ENCODE measurements around the gene HDHD2. TPM values are rescaled to one million over a fixed set of nuclear protein-coding genes. Genes with fewer than 3 reads are reported as not detected.
A peak's percentile ranks its signal among the peaks of the same experiment; 100 is the strongest.

Gene HDHD2
- total and polyA plus RNA-seq, 2 donors = 34.1 to 43.0 TPM

GRCh38 chr18:47100212-47100831, 50.0 kb downstream of the HDHD2 start:
- 52% methylated on average over 12 of the region's 12 CpGs for WGBS

GRCh38 chr18:47095810-47096209, 54.5 kb downstream of the HDHD2 start:
- Histone ChIP-seq H3K4me1 (ENCODE audit: control insufficient read depth in 2 of 2, insufficient read depth in 2 of 2, low read length in 2 of 2) (no peaks in the 10 kb centered on the region), H3K27me3 (ENCODE audit: control insufficient read depth in 2 of 2, insufficient read depth in 1 of 2, low read length in 1 of 2) (no peaks in the 10 kb centered on the region), H3K9me3 (ENCODE audit: control insufficient read depth in 2 of 2, insufficient read depth in 1 of 2, low read length in 1 of 2) (no peaks in the 10 kb centered on the region), H3K27ac (ENCODE audit: low read depth in 1 of 2, low read length in 1 of 2) (no peak overlapping the region), H3K36me3 (ENCODE audit: control insufficient read depth in 2 of 2, insufficient read depth in 2 of 2, low read length in 1 of 2) (no peaks in the 10 kb centered on the region), H3K4me3 (ENCODE audit: low read length in 2 of 2) (no peak overlapping the region)
- no peak for DNase-seq (ENCODE audit: low read depth in 6 of 9, low spot score in 9 of 9)
- WGBS = 96% methylated on average over 3 of the region's 3 CpGs

More at GRCh38 chr18:47100212-47100831, 50.0 kb downstream of the HDHD2 start:
- no peaks in the 10 kb centered on the region for H3K4me1 ChIP-seq (ENCODE audit: control insufficient read depth in 2 of 2, insufficient read depth in 2 of 2, low read length in 2 of 2)
- no peaks in the 10 kb centered on the region for H3K9me3 ChIP-seq (ENCODE audit: control insufficient read depth in 2 of 2, insufficient read depth in 1 of 2, low read length in 1 of 2)
- H3K27me3 ChIP-seq (ENCODE audit: control insufficient read depth in 2 of 2, insufficient read depth in 1 of 2, low read length in 1 of 2) = no peaks in the 10 kb centered on the region
- H3K36me3 ChIP-seq (ENCODE audit: control insufficient read depth in 2 of 2, insufficient read depth in 2 of 2, low read length in 1 of 2) = peaks cover 2 to 4% of the 10 kb centered on the region in 2 donors
- H3K27ac ChIP-seq (ENCODE audit: low read depth in 1 of 2, low read length in 1 of 2) = no peak overlapping the region
- DNase-seq (ENCODE audit: low read depth in 6 of 9, low spot score in 9 of 9) = peak; percentile 6 to 66 (median 29)
- H3K4me3 ChIP-seq (ENCODE audit: low read length in 2 of 2) = no peak overlapping the region

GRCh38 chr18:47087676-47088075, 62.6 kb downstream of the HDHD2 start:
- H3K36me3 ChIP-seq (ENCODE audit: control insufficient read depth in 2 of 2, insufficient read depth in 2 of 2, low read length in 1 of 2) = no peaks in the 10 kb centered on the region
- H3K4me3 ChIP-seq (ENCODE audit: low read length in 2 of 2) = no peak overlapping the region
- 98% methylated on average over 5 of the region's 5 CpGs for WGBS
- no peaks in the 10 kb centered on the region for H3K9me3 ChIP-seq (ENCODE audit: control insufficient read depth in 2 of 2, insufficient read depth in 1 of 2, low read length in 1 of 2)
- H3K27me3 ChIP-seq (ENCODE audit: control insufficient read depth in 2 of 2, insufficient read depth in 1 of 2, low read length in 1 of 2) = no peaks in the 10 kb centered on the region
- no peak for DNase-seq (ENCODE audit: low read depth in 6 of 9, low spot score in 9 of 9)
- no peaks in the 10 kb centered on the region for H3K4me1 ChIP-seq (ENCODE audit: control insufficient read depth in 2 of 2, insufficient read depth in 2 of 2, low read length in 2 of 2)
- H3K27ac ChIP-seq (ENCODE audit: low read depth in 1 of 2, low read length in 1 of 2) = no peak overlapping the region

GRCh38 chr18:47081578-47081977, 68.7 kb downstream of the HDHD2 start:
- Histone ChIP-seq H3K4me1 (ENCODE audit: control insufficient read depth in 2 of 2, insufficient read depth in 2 of 2, low read length in 2 of 2) (no peaks in the 10 kb centered on the region), H3K27ac (ENCODE audit: low read depth in 1 of 2, low read length in 1 of 2) (no peak overlapping the region), H3K4me3 (ENCODE audit: low read length in 2 of 2) (no peak overlapping the region), H3K9me3 (ENCODE audit: control insufficient read depth in 2 of 2, insufficient read depth in 1 of 2, low read length in 1 of 2) (no peaks in the 10 kb centered on the region), H3K36me3 (ENCODE audit: control insufficient read depth in 2 of 2, insufficient read depth in 2 of 2, low read length in 1 of 2) (no peaks in the 10 kb centered on the region), H3K27me3 (ENCODE audit: control insufficient read depth in 2 of 2, insufficient read depth in 1 of 2, low read length in 1 of 2) (no peaks in the 10 kb centered on the region)
- DNase-seq (ENCODE audit: low read depth in 6 of 9, low spot score in 9 of 9) = no peak
- WGBS = 89% methylated on average over 2 of the region's 2 CpGs

GRCh38 chr18:47080872-47081271, 69.4 kb downstream of the HDHD2 start:
- no peaks in the 10 kb centered on the region for H3K9me3 ChIP-seq (ENCODE audit: control insufficient read depth in 2 of 2, insufficient read depth in 1 of 2, low read length in 1 of 2)
- no peak overlapping the region for H3K27ac ChIP-seq (ENCODE audit: low read depth in 1 of 2, low read length in 1 of 2)
- H3K4me3 ChIP-seq (ENCODE audit: low read length in 2 of 2) = no peak overlapping the region
- no peaks in the 10 kb centered on the region for H3K36me3 ChIP-seq (ENCODE audit: control insufficient read depth in 2 of 2, insufficient read depth in 2 of 2, low read length in 1 of 2)
- H3K4me1 ChIP-seq (ENCODE audit: control insufficient read depth in 2 of 2, insufficient read depth in 2 of 2, low read length in 2 of 2) = no peaks in the 10 kb centered on the region
- 97% methylated on average over 2 of the region's 2 CpGs for WGBS
- DNase-seq (ENCODE audit: low read depth in 6 of 9, low spot score in 9 of 9) = no peak
- no peaks in the 10 kb centered on the region for H3K27me3 ChIP-seq (ENCODE audit: control insufficient read depth in 2 of 2, insufficient read depth in 1 of 2, low read length in 1 of 2)

- WGBS = 98% methylated on average over 7 of the region's 7 CpGs
Measured at GRCh38 chr18:47077111-47077510, 73.2 kb downstream of the HDHD2 start.

GRCh38 chr18:47075098-47075883, 75.0 kb downstream of the HDHD2 start:
- no peaks in the 10 kb centered on the region for H3K27me3 ChIP-seq (ENCODE audit: control insufficient read depth in 2 of 2, insufficient read depth in 1 of 2, low read length in 1 of 2)
- H3K4me1 ChIP-seq (ENCODE audit: control insufficient read depth in 2 of 2, insufficient read depth in 2 of 2, low read length in 2 of 2) = no peaks in the 10 kb centered on the region
- no peaks in the 10 kb centered on the region for H3K9me3 ChIP-seq (ENCODE audit: control insufficient read depth in 2 of 2, insufficient read depth in 1 of 2, low read length in 1 of 2)
- 91% methylated on average over 13 of the region's 13 CpGs for WGBS
- H3K36me3 ChIP-seq (ENCODE audit: control insufficient read depth in 2 of 2, insufficient read depth in 2 of 2, low read length in 1 of 2) = no peaks in the 10 kb centered on the region
- no peak overlapping the region for H3K4me3 ChIP-seq (ENCODE audit: low read length in 2 of 2)
- no peak for DNase-seq (ENCODE audit: low read depth in 6 of 9, low spot score in 9 of 9)
- H3K27ac ChIP-seq (ENCODE audit: low read depth in 1 of 2, low read length in 1 of 2) = no peak overlapping the region

More at GRCh38 chr18:47077111-47077510, 73.2 kb downstream of the HDHD2 start:
- no peaks in the 10 kb centered on the region for H3K36me3 ChIP-seq (ENCODE audit: control insufficient read depth in 2 of 2, insufficient read depth in 2 of 2, low read length in 1 of 2)
- no peaks in the 10 kb centered on the region for H3K27me3 ChIP-seq (ENCODE audit: control insufficient read depth in 2 of 2, insufficient read depth in 1 of 2, low read length in 1 of 2)
- DNase-seq (ENCODE audit: low read depth in 6 of 9, low spot score in 9 of 9) = no peak
- H3K9me3 ChIP-seq (ENCODE audit: control insufficient read depth in 2 of 2, insufficient read depth in 1 of 2, low read length in 1 of 2) = no peaks in the 10 kb centered on the region
- no peaks in the 10 kb centered on the region for H3K4me1 ChIP-seq (ENCODE audit: control insufficient read depth in 2 of 2, insufficient read depth in 2 of 2, low read length in 2 of 2)
- no peak overlapping the region for H3K27ac ChIP-seq (ENCODE audit: low read depth in 1 of 2, low read length in 1 of 2)
- H3K4me3 ChIP-seq (ENCODE audit: low read length in 2 of 2) = no peak overlapping the region

- Histone ChIP-seq H3K4me1 (ENCODE audit: control insufficient read depth in 2 of 2, insufficient read depth in 2 of 2, low read length in 2 of 2) (no peaks in the 10 kb centered on the region), H3K36me3 (ENCODE audit: control insufficient read depth in 2 of 2, insufficient read depth in 2 of 2, low read length in 1 of 2) (no peaks in the 10 kb centered on the region), H3K27me3 (ENCODE audit: control insufficient read depth in 2 of 2, insufficient read depth in 1 of 2, low read length in 1 of 2) (no peaks in the 10 kb centered on the region), H3K4me3 (ENCODE audit: low read length in 2 of 2) (no peak overlapping the region), H3K27ac (ENCODE audit: low read depth in 1 of 2, low read length in 1 of 2) (no peak overlapping the region), H3K9me3 (ENCODE audit: control insufficient read depth in 2 of 2, insufficient read depth in 1 of 2, low read length in 1 of 2) (no peaks in the 10 kb centered on the region)
- 76% methylated on average over 3 of the region's 3 CpGs for WGBS
- no peak for DNase-seq (ENCODE audit: low read depth in 6 of 9, low spot score in 9 of 9)
Measured at GRCh38 chr18:47067648-47068047, 82.7 kb downstream of the HDHD2 start.

GRCh38 chr18:47063096-47063495, 87.2 kb downstream of the HDHD2 start:
- Histone ChIP-seq H3K4me3 (ENCODE audit: low read length in 2 of 2) (no peak overlapping the region), H3K27ac (ENCODE audit: low read depth in 1 of 2, low read length in 1 of 2) (no peak overlapping the region), H3K4me1 (ENCODE audit: control insufficient read depth in 2 of 2, insufficient read depth in 2 of 2, low read length in 2 of 2) (no peaks in the 10 kb centered on the region), H3K9me3 (ENCODE audit: control insufficient read depth in 2 of 2, insufficient read depth in 1 of 2, low read length in 1 of 2) (no peaks in the 10 kb centered on the region), H3K36me3 (ENCODE audit: control insufficient read depth in 2 of 2, insufficient read depth in 2 of 2, low read length in 1 of 2) (no peaks in the 10 kb centered on the region), H3K27me3 (ENCODE audit: control insufficient read depth in 2 of 2, insufficient read depth in 1 of 2, low read length in 1 of 2) (no peaks in the 10 kb centered on the region)
- WGBS = 94% methylated on average over 8 of the region's 8 CpGs
- DNase-seq (ENCODE audit: low read depth in 6 of 9, low spot score in 9 of 9) = no peak
